Kidney glomerular epithelial cell (primary cell): ENCODE results near the gene CAPZB.
"Not testable (repeated sequence)": the region's sequence is repeated elsewhere in the genome, so short reads cannot be mapped to it uniquely, and the experiment has no call there.

Source experiments
- DNase-seq: peaks from one replicate; lab custom pipeline; 2025; lab: John Stamatoyannopoulos, UW

The CAPZB gene

GRCh38 chr1:19310061-19310460 lies 175.3 kb downstream of the CAPZB start:
- DNase-seq, result no peak

- peak; percentile 40 for DNase-seq
These were observed 176.1 kb downstream of the CAPZB start for GRCh38 chr1:19309123-19309813.

GRCh38 chr1:19308509-19308907 lies 176.8 kb downstream of the CAPZB start:
- DNase-seq, result no peak

- DNase-seq, result no peak
These were observed 177.4 kb downstream of the CAPZB start for GRCh38 chr1:19307794-19308508.

DNA sequence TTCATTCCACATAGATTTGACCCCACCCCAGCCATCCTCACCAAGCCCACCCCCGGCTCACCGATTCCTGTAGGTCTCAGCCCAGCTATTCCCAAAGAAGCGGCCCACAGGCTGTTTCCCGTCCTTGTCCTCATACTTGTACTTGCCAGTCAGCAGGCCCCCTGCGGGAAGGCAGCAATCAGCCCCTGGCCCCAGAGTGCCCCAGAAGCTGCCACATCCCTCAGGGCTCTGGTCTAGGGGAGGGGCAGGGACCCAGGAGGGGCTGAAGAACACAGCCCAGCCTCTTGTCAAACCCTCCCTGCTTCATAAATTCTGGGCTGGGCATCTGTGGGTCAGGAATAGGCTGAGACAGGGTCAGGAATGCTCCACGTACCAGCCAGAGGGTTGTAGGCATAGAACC lies 178.4 kb downstream of the CAPZB start:
- DNase-seq, result no peak

DNA sequence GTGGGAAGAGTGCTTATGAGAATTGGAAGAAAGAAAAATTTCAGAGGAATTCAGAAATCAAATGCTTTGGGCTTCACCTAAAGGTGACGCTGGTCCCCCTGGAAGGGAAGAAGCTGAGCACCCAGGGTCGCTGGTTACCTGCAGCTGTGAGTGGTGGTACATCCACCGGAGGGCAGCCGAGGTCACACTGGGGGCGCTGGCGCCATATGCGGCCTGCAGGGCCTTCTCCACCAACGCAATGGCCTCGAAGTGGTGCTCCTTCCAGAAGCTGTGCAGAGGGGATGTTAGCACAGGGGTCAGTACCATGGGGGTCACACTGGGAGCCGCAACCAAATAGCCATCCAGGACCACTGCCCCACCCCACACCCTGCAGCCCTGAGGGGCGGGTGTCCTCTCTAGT lies 179.5 kb downstream of the CAPZB start:
- DNase-seq, result no peak

- not testable (repeated sequence) for DNase-seq
These were observed 181.3 kb downstream of the CAPZB start for GRCh38 chr1:19304081-19304480.

DNA sequence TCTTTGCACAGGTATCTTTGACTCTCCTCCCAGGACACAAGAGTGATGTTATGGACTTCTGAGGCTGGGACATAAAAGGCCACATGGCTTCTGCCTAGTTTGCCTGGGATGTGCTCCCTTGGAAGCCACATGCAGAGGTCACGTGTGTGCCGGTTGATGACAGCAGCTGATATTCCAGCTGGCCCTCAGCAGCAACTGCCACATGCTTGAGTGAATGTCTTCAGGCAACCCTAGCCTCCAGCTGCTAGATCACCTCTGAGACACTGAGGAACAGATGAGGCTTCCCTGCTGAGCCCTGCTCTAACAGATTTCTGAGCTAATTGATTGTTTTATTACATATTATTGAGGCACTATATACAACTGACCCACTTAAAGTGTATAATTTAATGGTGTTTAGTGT lies 185.1 kb downstream of the CAPZB start:
- no peak for DNase-seq

DNA sequence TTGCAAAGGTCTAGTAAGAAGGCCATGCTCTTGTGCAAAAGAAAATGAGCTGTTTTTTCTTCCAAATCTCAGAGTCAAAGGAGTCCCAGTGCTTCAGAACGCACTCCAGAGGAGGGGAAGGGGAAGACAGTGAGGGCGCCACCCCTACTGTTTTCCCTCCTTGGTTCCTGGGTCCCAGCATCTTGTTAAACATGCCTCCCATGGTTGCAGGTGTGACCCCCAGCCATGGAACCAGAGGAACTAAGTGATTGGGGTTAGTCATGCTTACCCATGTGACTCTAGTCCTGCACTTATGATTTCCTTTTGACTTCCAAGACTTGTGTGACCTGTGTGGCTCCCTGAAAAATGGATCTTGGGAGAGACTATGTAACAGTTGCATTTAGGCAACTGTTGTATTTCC lies 190.7 kb downstream of the CAPZB start:
- DNase-seq, result no peak

- DNase-seq, result no peak
These were observed 196.1 kb downstream of the CAPZB start for GRCh38 chr1:19289244-19289643.
